Measurements from ENCODE around the gene ZFX. TPM values are rescaled to one million over a fixed set of nuclear protein-coding genes. Genes with fewer than 3 reads are reported as not detected.
A peak's percentile ranks its signal among the peaks of the same experiment; 100 is the strongest.

Gene ZFX
- total and polyA plus RNA-seq, 8 donors = 4.4 to 40.3 (median 23.9) TPM

DNA sequence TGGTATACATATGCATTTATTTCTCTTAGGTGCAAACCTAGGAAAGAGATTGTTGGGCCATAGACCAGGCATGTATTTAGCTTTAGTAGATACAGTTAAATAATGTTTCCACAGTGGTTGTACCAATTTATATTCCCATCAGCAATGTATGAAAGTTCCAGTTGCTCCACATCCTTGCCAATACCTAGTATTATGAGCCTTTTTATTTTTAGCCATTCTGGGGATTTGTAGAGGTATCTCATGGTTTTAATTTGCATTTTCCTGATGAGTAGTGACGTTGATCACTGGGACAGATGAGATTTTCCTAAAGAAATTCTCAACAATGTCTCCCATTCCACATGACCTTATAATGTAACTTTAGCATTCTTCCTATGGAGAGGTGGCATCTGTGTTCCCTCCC, 107.5 kb downstream of the ZFX start:
- 55 to 84% methylated on average over 1 of the region's 1 CpG for WGBS, 2 donors
- Histone ChIP-seq H3K4me1 (no peaks in the 10 kb centered on the region), H3K27me3 (no peaks in the 10 kb centered on the region), H3K4me3 (no peak overlapping the region), H3K36me3 (no peaks in the 10 kb centered on the region), H3K9me3 (no peaks in the 10 kb centered on the region), H3K27ac (no peak overlapping the region)
- TF ChIP-seq, protein P1, sequence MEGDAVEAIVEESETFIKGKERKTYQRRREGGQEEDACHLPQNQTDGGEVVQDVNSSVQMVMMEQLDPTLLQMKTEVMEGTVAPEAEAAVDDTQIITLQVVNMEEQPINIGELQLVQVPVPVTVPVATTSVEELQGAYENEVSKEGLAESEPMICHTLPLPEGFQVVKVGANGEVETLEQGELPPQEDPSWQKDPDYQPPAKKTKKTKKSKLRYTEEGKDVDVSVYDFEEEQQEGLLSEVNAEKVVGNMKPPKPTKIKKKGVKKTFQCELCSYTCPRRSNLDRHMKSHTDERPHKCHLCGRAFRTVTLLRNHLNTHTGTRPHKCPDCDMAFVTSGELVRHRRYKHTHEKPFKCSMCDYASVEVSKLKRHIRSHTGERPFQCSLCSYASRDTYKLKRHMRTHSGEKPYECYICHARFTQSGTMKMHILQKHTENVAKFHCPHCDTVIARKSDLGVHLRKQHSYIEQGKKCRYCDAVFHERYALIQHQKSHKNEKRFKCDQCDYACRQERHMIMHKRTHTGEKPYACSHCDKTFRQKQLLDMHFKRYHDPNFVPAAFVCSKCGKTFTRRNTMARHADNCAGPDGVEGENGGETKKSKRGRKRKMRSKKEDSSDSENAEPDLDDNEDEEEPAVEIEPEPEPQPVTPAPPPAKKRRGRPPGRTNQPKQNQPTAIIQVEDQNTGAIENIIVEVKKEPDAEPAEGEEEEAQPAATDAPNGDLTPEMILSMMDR (IDR thresholded peaks at IDR 0.05) = no peak
- intact Hi-C loops (cut with DNase I) = no loop called here
- ATAC-seq = no peak
- no peak for DNase-seq
- no peak for FAIRE-seq

DNA sequence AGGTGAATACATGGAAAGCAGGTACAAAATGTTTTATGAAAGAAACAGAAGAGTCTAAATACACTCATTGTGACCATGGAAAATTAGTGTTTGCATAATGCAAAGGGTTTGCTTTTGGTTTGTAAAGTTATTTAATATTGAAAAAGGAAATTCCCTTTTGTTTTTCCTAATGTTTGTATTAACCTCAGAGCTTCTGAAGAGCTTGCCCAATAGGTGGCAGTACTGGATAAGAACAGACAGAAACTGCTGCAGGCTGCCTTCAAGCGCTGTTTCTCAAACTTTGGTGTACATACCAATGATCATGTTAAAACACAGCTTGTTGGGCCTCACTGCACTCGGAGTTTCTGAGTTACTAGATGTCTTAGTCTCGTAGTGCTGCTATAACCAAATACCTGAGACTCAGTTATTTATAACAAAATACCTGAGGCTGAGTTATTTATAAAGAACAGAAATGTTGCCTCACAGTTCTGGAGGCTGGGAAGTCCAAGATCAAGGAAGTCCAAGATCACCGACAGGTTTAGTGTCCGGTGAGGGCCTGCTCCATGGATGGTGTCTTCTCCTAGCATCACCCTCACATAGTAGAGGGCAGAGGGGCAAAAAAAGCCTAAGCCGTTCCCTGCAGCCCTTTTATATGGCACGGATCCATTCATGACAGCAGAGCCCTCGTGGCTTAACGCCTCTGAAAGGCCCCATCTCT, 110.2 kb downstream of the ZFX start:
- ATAC-seq = peak; percentile 66 to 87 (median 86)
- peak; percentile 89 for FAIRE-seq
- intact Hi-C loops (cut with DNase I) = no loop called here
- Histone ChIP-seq H3K36me3 (no peaks in the 10 kb centered on the region), H3K9me3 (no peaks in the 10 kb centered on the region), H3K27me3 (no peaks in the 10 kb centered on the region), H3K27ac (peak overlapping the region in 1 of 4 donors; percentile 17), H3K4me3 (no peak overlapping the region), H3K4me1 (no peaks in the 10 kb centered on the region)
- DNase-seq = peak in 3 of 6 donors; percentile 19 to 39 (median 28)
- 69 to 73% methylated on average over 9 of the region's 9 CpGs for WGBS, 2 donors
- TF ChIP-seq, protein P1 (IDR thresholded peaks at IDR 0.05) = peak; percentile 7 to 45 (median 30)

DNA sequence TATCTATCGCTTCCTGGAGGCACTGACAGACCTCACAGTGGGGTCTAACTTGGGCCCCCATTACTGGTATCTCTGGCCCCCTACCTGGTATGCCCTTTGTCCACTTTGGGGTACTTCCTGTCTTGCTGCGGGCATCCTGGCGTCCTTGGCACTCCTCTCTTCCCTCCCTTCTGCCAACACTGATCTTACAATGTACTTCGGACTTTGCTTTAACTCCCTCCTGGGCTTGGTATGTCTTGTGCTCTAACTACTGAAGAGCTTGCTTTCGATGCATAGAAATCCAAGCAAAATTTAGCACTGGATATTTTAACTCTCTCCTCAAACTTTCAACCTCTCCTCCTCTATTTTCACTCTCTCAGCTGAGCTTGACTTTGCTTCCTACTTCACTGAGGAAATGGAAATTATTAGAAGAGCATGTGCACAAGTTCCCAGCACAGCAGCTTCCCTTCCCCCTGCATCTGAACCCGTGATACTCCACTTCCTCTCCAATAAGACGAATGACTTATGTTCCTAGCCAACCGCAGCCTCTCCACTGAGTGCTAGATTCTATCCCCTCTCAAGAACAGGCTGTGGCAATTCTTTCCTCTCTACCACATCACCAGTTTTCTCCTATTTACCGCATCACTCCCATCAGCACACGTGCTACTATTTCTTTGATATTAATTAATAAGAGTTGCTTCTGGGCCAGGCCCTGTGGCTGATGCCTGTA, 111.5 kb downstream of the ZFX start:
- ATAC-seq (peak; percentile 52 to 78 (median 76)), DNase-seq (peak in 2 of 6 donors; percentile 29 to 55), FAIRE-seq (no peak)
- Histone ChIP-seq H3K27me3 (no peaks in the 10 kb centered on the region), H3K4me3 (no peak overlapping the region), H3K36me3 (no peaks in the 10 kb centered on the region), H3K27ac (peak overlapping the region in 2 of 4 donors; percentile 14 to 33), H3K9me3 (no peaks in the 10 kb centered on the region), H3K4me1 (no peaks in the 10 kb centered on the region)
- intact Hi-C loops (cut with DNase I) = no loop called here
- TF ChIP-seq, protein P1 (IDR thresholded peaks at IDR 0.05) = no peak
- WGBS, 2 donors = 41 to 44% methylated on average over 10 of the region's 10 CpGs

DNA sequence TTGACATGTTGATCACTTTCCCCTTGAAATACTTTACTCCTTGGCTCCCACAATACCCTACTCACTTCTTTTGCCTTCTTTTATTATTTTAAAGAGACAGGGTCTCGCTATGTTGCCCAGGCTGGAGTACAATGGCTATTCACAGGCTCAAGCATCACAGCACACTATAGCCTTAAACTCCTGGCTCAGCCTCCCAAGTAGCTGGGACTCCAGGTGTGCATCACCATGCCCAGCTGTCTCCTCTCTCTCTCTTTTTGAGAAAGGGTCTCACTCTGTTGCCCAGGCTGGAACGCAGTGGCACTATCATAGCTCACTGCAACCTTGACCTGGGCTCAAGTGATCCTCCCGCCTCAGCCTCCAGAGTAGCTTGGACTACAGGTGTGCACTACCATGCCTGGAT, 112.8 kb downstream of the ZFX start:
- no peak overlapping the region for H3K4me3 ChIP-seq
- TF ChIP-seq, protein P1 (IDR thresholded peaks at IDR 0.05) = no peak
- no peak overlapping the region for H3K27ac ChIP-seq
- FAIRE-seq (no peak), ATAC-seq (no peak), DNase-seq (no peak)
- H3K27me3 ChIP-seq = no peaks in the 10 kb centered on the region
- H3K4me1 ChIP-seq = no peaks in the 10 kb centered on the region
- intact Hi-C loops (cut with DNase I) = no loop called here
- 75 to 93% methylated on average over 3 of the region's 3 CpGs for WGBS, 2 donors
- no peaks in the 10 kb centered on the region for H3K9me3 ChIP-seq
- no peaks in the 10 kb centered on the region for H3K36me3 ChIP-seq

DNA sequence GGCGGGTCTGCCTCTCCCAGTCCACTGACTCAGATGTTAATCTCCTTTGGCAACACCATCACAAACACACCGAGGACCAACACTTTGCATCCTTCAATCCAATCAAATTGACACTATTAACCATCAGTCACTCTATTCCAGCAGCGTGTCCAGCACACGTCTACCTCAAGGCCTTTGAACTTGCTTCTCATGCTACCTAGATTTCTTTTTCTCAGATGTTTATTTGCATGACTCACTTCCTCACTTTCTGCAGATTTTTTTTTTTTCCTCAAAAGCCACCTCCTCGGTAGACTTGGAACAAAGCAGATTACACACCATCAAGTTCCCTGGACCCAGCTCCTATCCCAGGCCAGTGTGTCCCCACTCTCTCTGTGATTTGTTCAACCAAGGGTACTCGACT, 114.9 kb downstream of the ZFX start:
- DNase-seq = no peak
- intact Hi-C loops (cut with DNase I) = no loop called here
- H3K27me3 ChIP-seq = peaks cover 0 to 2% (median 0%) of the 10 kb centered on the region in 4 donors
- no peaks in the 10 kb centered on the region for H3K36me3 ChIP-seq
- 67 to 73% methylated on average over 6 of the region's 6 CpGs for WGBS, 2 donors
- H3K9me3 ChIP-seq = no peaks in the 10 kb centered on the region
- H3K4me3 ChIP-seq = no peak overlapping the region
- H3K27ac ChIP-seq = no peak overlapping the region
- no peak for FAIRE-seq
- H3K4me1 ChIP-seq = no peaks in the 10 kb centered on the region
- ATAC-seq = no peak
- TF ChIP-seq, protein P1 (IDR thresholded peaks at IDR 0.05) = no peak

All from pancreas (tissue), 10 donors.